Kidney (tissue), 14 donors: ENCODE results near the gene PAPOLG. TPM values are rescaled to one million over a fixed set of nuclear protein-coding genes. Genes with fewer than 3 reads are reported as not detected.

Experiments used
- DNase-seq, 5 donors: peaks; one replicate each; pipeline ENCODE4 v3.0.0-alpha.2; 2013 to 2020
- FAIRE-seq: peaks from 2 replicates; lab custom pipeline; 2012; peaks lifted over from hg19 to GRCh38; lab: Jason Lieb, UNC
- H3K27ac ChIP-seq, 2 donors: one replicate each; pipeline ENCODE4 v1.7.0; 2013; ENCODE audit warnings: low read depth in 2 of 2, low read length in 2 of 2, inconsistent platforms in 1 of 2
- H3K27me3 ChIP-seq: one replicate; pipeline ENCODE4 v1.7.1; 2013; ENCODE audit warnings: low read length, inconsistent platforms; ENCODE audit not compliant: control insufficient read depth, insufficient read depth
- H3K36me3 ChIP-seq, 3 donors: one replicate each; pipeline versions ENCODE4 v1.7.0 to v1.7.1; 2013; ENCODE audit warnings: low read length in 3 of 3, control low read depth in 1 of 3, inconsistent platforms in 1 of 3; ENCODE audit not compliant: insufficient read depth in 3 of 3, control insufficient read depth in 2 of 3
- H3K4me1 ChIP-seq, 3 donors: one replicate each; pipeline versions ENCODE4 v1.7.0 to v1.7.1; 2013; ENCODE audit warnings: low read length in 3 of 3, inconsistent platforms in 1 of 3, low read depth in 1 of 3; ENCODE audit not compliant: control insufficient read depth in 2 of 3, insufficient read depth in 2 of 3
- H3K4me3 ChIP-seq, 3 donors: one replicate each; pipeline versions ENCODE4 v1.7.0 to v1.8.1; 2013; ENCODE audit warnings: low read length in 3 of 3, control low read depth in 1 of 3, inconsistent platforms in 1 of 3
- H3K9ac ChIP-seq, 3 donors: one replicate each; pipeline versions ENCODE4 v1.7.0 to v1.7.1; 2013; ENCODE audit warnings: low read length in 3 of 3, control low read depth in 1 of 3, inconsistent platforms in 1 of 3
- H3K9me3 ChIP-seq, 3 donors: one replicate each; pipeline versions ENCODE4 v1.7.0 to v1.7.1; 2013; ENCODE audit warnings: low read length in 3 of 3, control low read depth in 1 of 3, inconsistent platforms in 1 of 3; ENCODE audit not compliant: control insufficient read depth in 2 of 3, insufficient read depth in 1 of 3
- CTCF ChIP-seq: IDR thresholded peaks from 3 replicates; pipeline ENCODE4 v1.5.1; 2012; ENCODE audit warnings: mild to moderate bottlenecking, moderate library complexity, borderline replicate concordance; ENCODE audit not compliant: insufficient read depth; ENCODE audit errors: extremely low read depth
- intact Hi-C: fragments of 100-400 bp; cut with DNase I; formaldehyde crosslinking; loops from one replicate; pipeline ENCODE4 v1.11.1; 2022
- polyA plus RNA-seq: library from polyadenylated mRNA; stranded (reverse); fragments of 350-450 nt; fragmentation: Illumina TruSeq; extraction: RNeasy Lipid Tissue Mini Kit (QIAGEN cat#74804); gene quantifications from one replicate; pipeline ENCODE4 v1.2.3, GENCODE V29; 2014; ENCODE audit warnings: low read depth, low replicate concordance; ENCODE audit not compliant: insufficient read depth
- total RNA-seq: library from RNA; stranded (reverse); fragmentation: NEBNext Ultra II Directional; extraction: Animal tissue kit (Norgen Biotek cat#: 25700); gene quantifications from one replicate; pipeline ENCODE4 v1.2.1, GENCODE V29; 2021
- donor health status: control.
- donor health status: control.
- donor health status: control.
- donor health status: control.
- donor health status: control.
- donor health status: DM: yes; HTN: yes; CAD: no.
- donor health status: Normal renal cell carcinoma (clear cell type).

PAPOLG gene
- total and polyA plus RNA-seq, 2 donors from 2014 or later: 3.0 to 12.2 TPM

- Histone ChIP-seq H3K9me3 (no peaks in the 10 kb centered on the region), H3K9ac (no peak overlapping the region), H3K4me3 (no peak overlapping the region), H3K27ac (no peak overlapping the region), H3K36me3 (no peaks in the 10 kb centered on the region), H3K27me3 (no peaks in the 10 kb centered on the region), H3K4me1 (peaks cover 0 to 5% (median 0%) of the 10 kb centered on the region in 3 donors)
- intact Hi-C loops: no loop called here
- FAIRE-seq: no peak
- no peak for TF ChIP-seq CTCF
- no peak for DNase-seq
These were observed 10.7 kb upstream of the PAPOLG start for GRCh38 chr2:60745330-60745729.

GRCh38 chr2:60745761-60746160 is 10.3 kb upstream of the PAPOLG start:
- Histone ChIP-seq H3K9me3 (no peaks in the 10 kb centered on the region), H3K4me3 (no peak overlapping the region), H3K4me1 (peaks cover 0 to 5% (median 0%) of the 10 kb centered on the region in 3 donors), H3K36me3 (no peaks in the 10 kb centered on the region), H3K27me3 (no peaks in the 10 kb centered on the region), H3K9ac (no peak overlapping the region), H3K27ac (no peak overlapping the region)
- no peak for TF ChIP-seq CTCF
- intact Hi-C loops: no loop called here
- FAIRE-seq (no peak), DNase-seq (no peak)

DNA sequence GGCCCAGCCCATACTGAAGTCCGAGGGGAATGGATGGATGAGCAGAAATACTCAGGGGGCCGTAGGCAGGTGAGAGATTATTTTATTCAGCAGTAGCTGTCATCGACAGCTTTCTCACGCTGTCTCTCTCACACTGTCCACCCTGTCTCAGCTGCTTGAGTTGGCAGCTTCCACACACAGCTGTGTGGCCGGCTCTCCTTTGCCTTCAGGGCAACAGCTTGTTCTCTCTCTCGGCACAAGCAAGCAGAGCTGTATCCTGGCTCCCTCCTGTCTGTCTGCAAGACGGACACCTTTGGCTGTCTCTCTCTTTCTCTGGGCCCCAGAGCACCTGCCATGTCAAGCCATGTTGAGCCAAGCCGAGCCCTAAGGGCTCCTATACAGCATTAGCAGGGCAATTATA is 9.8 kb upstream of the PAPOLG start:
- FAIRE-seq (no peak), DNase-seq (no peak)
- H3K9ac ChIP-seq: no peak overlapping the region
- H3K27ac ChIP-seq: no peak overlapping the region
- TF ChIP-seq CTCF: no peak
- no peaks in the 10 kb centered on the region for H3K27me3 ChIP-seq
- intact Hi-C loops: no loop called here
- H3K36me3 ChIP-seq: no peaks in the 10 kb centered on the region
- H3K9me3 ChIP-seq: no peaks in the 10 kb centered on the region
- H3K4me1 ChIP-seq: peaks cover 0 to 5% (median 0%) of the 10 kb centered on the region in 3 donors
- no peak overlapping the region for H3K4me3 ChIP-seq

DNA sequence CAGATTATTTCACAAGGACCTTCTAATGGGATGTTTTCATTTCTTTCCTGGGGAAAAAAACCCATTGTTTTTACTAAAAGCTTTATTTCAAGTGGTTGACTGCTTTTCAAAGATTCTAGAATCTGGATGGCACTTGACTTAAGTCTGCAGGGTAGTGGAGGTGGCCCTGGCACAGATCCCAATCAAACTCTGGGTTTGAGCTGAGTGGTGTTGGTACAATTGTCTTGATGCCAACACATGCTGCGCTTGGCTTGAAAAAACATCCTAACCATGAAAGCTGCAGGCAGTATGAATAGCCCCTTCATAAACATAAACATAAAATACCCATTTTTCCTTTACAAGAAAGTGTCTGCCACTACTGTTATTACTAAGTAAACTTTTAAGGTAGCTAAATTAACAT is 3.6 kb downstream of the PAPOLG start:
- peaks cover 0 to 7% (median 7%) of the 10 kb centered on the region in 3 donors for H3K4me1 ChIP-seq
- intact Hi-C loops: no loop called here
- H3K9ac ChIP-seq: no peak overlapping the region
- no peak for FAIRE-seq
- no peaks in the 10 kb centered on the region for H3K27me3 ChIP-seq
- no peak for TF ChIP-seq CTCF
- DNase-seq: no peak
- peaks cover 3 to 12% (median 12%) of the 10 kb centered on the region in 3 donors for H3K36me3 ChIP-seq
- no peak overlapping the region for H3K4me3 ChIP-seq
- no peak overlapping the region for H3K27ac ChIP-seq
- H3K9me3 ChIP-seq: no peaks in the 10 kb centered on the region
